VCaP (cell line): ENCODE measurements around the gene DAPK2.

Experiments used
- H3K27ac ChIP-seq: fragments of 450-650 bp; 2 replicates; pipeline ENCODE4 v1.5.1; 2017
- TF ChIP-seq, protein P1 (sequence below): fragments of 450-650 bp; conservative IDR thresholded peaks from 2 replicates; pipeline ENCODE4 v1.5.1; 2017; ENCODE audit warnings: mild to moderate bottlenecking, moderate library complexity

Gene DAPK2

GRCh38 chr15:63939531-63940130 lies 106.7 kb downstream of the DAPK2 start:
- TF ChIP-seq, protein P1, sequence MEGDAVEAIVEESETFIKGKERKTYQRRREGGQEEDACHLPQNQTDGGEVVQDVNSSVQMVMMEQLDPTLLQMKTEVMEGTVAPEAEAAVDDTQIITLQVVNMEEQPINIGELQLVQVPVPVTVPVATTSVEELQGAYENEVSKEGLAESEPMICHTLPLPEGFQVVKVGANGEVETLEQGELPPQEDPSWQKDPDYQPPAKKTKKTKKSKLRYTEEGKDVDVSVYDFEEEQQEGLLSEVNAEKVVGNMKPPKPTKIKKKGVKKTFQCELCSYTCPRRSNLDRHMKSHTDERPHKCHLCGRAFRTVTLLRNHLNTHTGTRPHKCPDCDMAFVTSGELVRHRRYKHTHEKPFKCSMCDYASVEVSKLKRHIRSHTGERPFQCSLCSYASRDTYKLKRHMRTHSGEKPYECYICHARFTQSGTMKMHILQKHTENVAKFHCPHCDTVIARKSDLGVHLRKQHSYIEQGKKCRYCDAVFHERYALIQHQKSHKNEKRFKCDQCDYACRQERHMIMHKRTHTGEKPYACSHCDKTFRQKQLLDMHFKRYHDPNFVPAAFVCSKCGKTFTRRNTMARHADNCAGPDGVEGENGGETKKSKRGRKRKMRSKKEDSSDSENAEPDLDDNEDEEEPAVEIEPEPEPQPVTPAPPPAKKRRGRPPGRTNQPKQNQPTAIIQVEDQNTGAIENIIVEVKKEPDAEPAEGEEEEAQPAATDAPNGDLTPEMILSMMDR = no peak
- no peak overlapping the region for H3K27ac ChIP-seq

DNA sequence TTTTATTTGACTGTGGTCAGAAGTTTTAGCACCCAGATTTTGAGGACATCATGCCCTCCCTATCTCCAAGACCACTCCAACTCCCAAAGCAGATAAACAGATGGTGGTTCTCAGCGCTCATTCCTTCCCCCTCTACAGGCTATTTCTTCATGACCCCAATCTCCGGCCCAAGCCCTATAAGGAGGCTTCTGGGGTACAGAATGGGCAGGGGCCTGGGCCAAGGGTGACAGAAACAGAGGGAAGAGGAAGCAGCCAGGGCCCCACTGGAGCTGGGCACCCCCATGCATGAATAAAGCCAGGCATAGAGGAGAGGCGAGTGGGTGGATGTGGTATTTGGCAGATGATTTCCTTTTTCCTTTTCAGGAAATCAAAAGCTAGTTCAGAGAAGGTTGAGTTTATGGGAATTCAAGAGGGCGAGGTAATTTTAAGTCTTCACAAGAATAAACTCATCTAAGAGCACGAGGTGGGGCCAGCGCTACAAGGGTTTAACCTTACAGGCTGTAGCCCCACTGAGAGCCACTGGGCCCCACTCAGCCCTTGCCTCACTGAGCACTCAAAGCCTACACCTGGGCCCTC lies 107.7 kb downstream of the DAPK2 start:
- H3K27ac ChIP-seq = no peak overlapping the region
- TF ChIP-seq, protein P1 = no peak

- H3K27ac ChIP-seq = no peak overlapping the region
- TF ChIP-seq, protein P1 = no peak
Observed at GRCh38 chr15:63933522-63933921, 112.8 kb downstream of the DAPK2 start.

- no peak overlapping the region for H3K27ac ChIP-seq
- TF ChIP-seq, protein P1 = no peak
Observed at GRCh38 chr15:63931556-63931955, 114.7 kb downstream of the DAPK2 start.

DNA sequence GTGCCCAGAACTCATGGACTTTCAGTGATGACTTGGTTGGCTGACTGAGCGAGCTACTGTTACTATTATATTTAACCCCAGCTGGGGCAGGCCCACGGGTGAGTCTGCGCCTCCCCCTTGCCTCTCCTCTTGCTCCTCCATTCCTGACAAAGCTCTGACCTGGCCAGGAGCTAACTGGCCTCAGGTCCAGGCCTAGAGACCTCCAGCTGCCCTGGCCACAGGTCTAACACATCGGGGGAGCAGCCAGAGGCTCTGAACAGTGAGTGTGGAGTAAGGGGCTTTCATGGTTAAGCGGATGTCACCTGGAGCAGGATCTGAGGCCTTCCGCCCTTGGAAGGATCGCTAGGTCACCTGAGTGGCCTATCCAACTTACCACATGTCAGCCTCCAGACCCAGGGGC lies 116.3 kb downstream of the DAPK2 start:
- H3K27ac ChIP-seq = no peak overlapping the region
- TF ChIP-seq, protein P1 = no peak

DNA sequence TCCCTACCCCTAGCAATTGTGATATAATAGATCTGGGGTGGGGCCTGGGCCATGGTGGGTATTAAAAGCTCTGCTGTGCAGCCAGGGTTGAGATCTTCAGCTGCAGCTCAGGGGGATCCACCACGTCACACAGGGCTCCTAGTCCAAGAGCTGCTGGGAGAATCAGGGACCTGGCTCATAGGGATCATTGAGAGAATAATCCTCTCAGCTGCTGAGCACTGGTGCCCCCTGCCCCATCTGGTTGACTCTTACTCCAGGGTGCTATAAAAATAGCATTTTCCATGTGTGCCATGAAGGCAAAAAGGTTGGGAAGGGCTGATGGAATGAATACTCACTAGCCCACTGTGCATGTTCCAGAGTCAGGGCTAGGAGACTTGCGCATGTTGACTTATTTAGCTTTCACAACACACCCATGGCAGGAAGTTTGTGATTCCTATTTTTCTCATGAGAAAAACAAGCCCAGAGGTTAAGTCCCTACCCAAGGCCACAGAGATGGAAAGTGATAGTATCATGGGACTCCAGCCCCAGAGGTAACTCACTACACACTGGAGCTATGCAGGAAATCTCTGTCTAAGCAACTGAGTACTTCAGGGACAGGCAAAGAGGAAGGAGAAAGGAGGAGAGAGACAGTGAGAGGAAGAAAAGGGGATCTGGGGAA lies 118.0 kb downstream of the DAPK2 start:
- no peak overlapping the region for H3K27ac ChIP-seq

More for the DNA sequence above, 118.0 kb downstream of the DAPK2 start:
- TF ChIP-seq, protein P1 = no peak
